OCI-LY1 (cell line): ENCODE results near the gene CSF3R.

Experiments
- H2AFZ ChIP-seq: fragments of 200-600 bp; sonication (generic), shearing (Covaris generic); 2 replicates; pipeline ENCODE4 v1.6.0; 2014; ENCODE audit warnings: antibody characterized with exemption, mild to moderate bottlenecking, low read length
- H3F3A ChIP-seq: fragments of 200-600 bp; sonication (generic), shearing (Covaris generic); 2 replicates; pipeline ENCODE4 v1.6.0; 2014; ENCODE audit warnings: mild to moderate bottlenecking, antibody characterized with exemption, low read length, moderate library complexity; ENCODE audit not compliant: insufficient read depth
- H3K27ac ChIP-seq: fragments of 200-600 bp; sonication (generic); 2 replicates; pipeline ENCODE4 v1.5.1; 2014; ENCODE audit warnings: low read length, mixed run types, mild to moderate bottlenecking, low read depth; ENCODE audit not compliant: poor library complexity, severe bottlenecking
- H3K27me3 ChIP-seq: fragments of 200-600 bp; sonication (generic); 2 replicates; pipeline ENCODE4 v1.6.0; 2014; ENCODE audit warnings: antibody characterized with exemption, mild to moderate bottlenecking, low read length, moderate library complexity; ENCODE audit not compliant: insufficient read depth
- H3K36me3 ChIP-seq: fragments of 200-600 bp; sonication (generic); 2 replicates; pipeline ENCODE4 v1.6.1; 2014; ENCODE audit warnings: mild to moderate bottlenecking, antibody characterized with exemption, low read length, moderate library complexity, mixed read lengths; ENCODE audit not compliant: insufficient read depth
- H3K4me1 ChIP-seq: fragments of 200-600 bp; sonication (generic); 2 replicates; pipeline ENCODE4 v1.5.1; 2014; ENCODE audit warnings: mild to moderate bottlenecking, low read length, moderate library complexity; ENCODE audit not compliant: insufficient read depth, severe bottlenecking
- H3K4me2 ChIP-seq: fragments of 200-600 bp; sonication (generic), shearing (Covaris generic); 2 replicates; pipeline ENCODE4 v1.6.1; 2014; ENCODE audit warnings: low read length
- H3K4me3 ChIP-seq: fragments of 200-600 bp; sonication (generic); 2 replicates; pipeline ENCODE4 v1.5.1; 2014; ENCODE audit warnings: low read length, low read depth, mild to moderate bottlenecking, mixed read lengths; ENCODE audit not compliant: poor library complexity, severe bottlenecking
- H3K79me2 ChIP-seq: fragments of 200-600 bp; shearing (Covaris generic); 2 replicates; pipeline ENCODE4 v1.6.1; 2016; ENCODE audit warnings: mixed run types, low read length, mixed read lengths; ENCODE audit not compliant: insufficient read depth
- H3K9ac ChIP-seq: fragments of 200-600 bp; sonication (generic), shearing (Covaris generic); 2 replicates; pipeline ENCODE4 v1.6.1; 2014; ENCODE audit warnings: mild to moderate bottlenecking, low read length, mixed read lengths
- H3K9me2 ChIP-seq: fragments of 200-600 bp; sonication (generic), shearing (Covaris generic); 2 replicates; pipeline ENCODE4 v1.6.1; 2014; ENCODE audit warnings: low read depth, mild to moderate bottlenecking, low read length, mixed read lengths
- H3K9me3 ChIP-seq: fragments of 200-600 bp; shearing (Covaris generic); 2 replicates; pipeline ENCODE4 v1.6.1; 2014; ENCODE audit warnings: low read length, mixed read lengths
- H4K20me1 ChIP-seq: fragments of 200-600 bp; sonication (generic), shearing (Covaris generic); 2 replicates; pipeline ENCODE4 v1.6.0; 2016; ENCODE audit warnings: mild to moderate bottlenecking, low read length; ENCODE audit not compliant: insufficient read depth
- CTCF ChIP-seq: fragments of 200-600 bp; sonication (generic), shearing (Covaris generic); IDR thresholded peaks from 2 replicates; pipeline ENCODE4 v1.5.1; 2017; ENCODE audit warnings: mild to moderate bottlenecking, antibody characterized with exemption, low read length, moderate library complexity, mixed read lengths
- EZH2 ChIP-seq: fragments of 200-600 bp; sonication (generic), shearing (Covaris generic); IDR thresholded peaks from 2 replicates; pipeline ENCODE4 v1.8.0; 2017; ENCODE audit warnings: borderline replicate concordance, mixed run types, mild to moderate bottlenecking, antibody characterized with exemption, low read length, moderate library complexity, mixed read lengths

The CSF3R gene

GRCh38 chr1:36455386-36455785 is 27.3 kb downstream of the CSF3R start:
- no peaks in the 10 kb centered on the region for H3K79me2 ChIP-seq
- H3K9me3 ChIP-seq, result no peaks in the 10 kb centered on the region
- H3K27me3 ChIP-seq, result no peaks in the 10 kb centered on the region
- no peak overlapping the region for H2AFZ ChIP-seq
- no peak overlapping the region for H3K4me3 ChIP-seq
- no peak for TF ChIP-seq CTCF
- TF ChIP-seq EZH2, result no peak
- H3K27ac ChIP-seq, result no peak overlapping the region
- no peaks in the 10 kb centered on the region for H3F3A ChIP-seq
- H3K36me3 ChIP-seq, result peaks cover 58% of the 10 kb centered on the region
- H3K9me2 ChIP-seq, result no peaks in the 10 kb centered on the region
- no peaks in the 10 kb centered on the region for H4K20me1 ChIP-seq
- no peak overlapping the region for H3K4me2 ChIP-seq
- no peak overlapping the region for H3K9ac ChIP-seq
- peaks cover 8% of the 10 kb centered on the region for H3K4me1 ChIP-seq

- Histone ChIP-seq H3K4me2 (no peak overlapping the region), H3K9me3 (no peaks in the 10 kb centered on the region), H3K36me3 (peaks cover 45% of the 10 kb centered on the region), H3K27ac (no peak overlapping the region), H3K4me1 (peaks cover 13% of the 10 kb centered on the region), H3K27me3 (no peaks in the 10 kb centered on the region), H2AFZ (no peak overlapping the region), H3K4me3 (no peak overlapping the region), H3K79me2 (no peaks in the 10 kb centered on the region), H4K20me1 (no peaks in the 10 kb centered on the region), H3F3A (no peaks in the 10 kb centered on the region), H3K9ac (no peak overlapping the region), H3K9me2 (no peaks in the 10 kb centered on the region)
- no peak for TF ChIP-seq EZH2
- no peak for TF ChIP-seq CTCF
These were observed 28.9 kb downstream of the CSF3R start for GRCh38 chr1:36453600-36454388.

GRCh38 chr1:36453051-36453450 is 29.7 kb downstream of the CSF3R start:
- no peak overlapping the region for H2AFZ ChIP-seq
- peaks cover 13% of the 10 kb centered on the region for H3K4me1 ChIP-seq
- no peaks in the 10 kb centered on the region for H3F3A ChIP-seq
- no peak overlapping the region for H3K4me3 ChIP-seq
- no peak overlapping the region for H3K27ac ChIP-seq
- H3K9me2 ChIP-seq, result no peaks in the 10 kb centered on the region
- peaks cover 38% of the 10 kb centered on the region for H3K36me3 ChIP-seq
- no peaks in the 10 kb centered on the region for H3K79me2 ChIP-seq
- TF ChIP-seq EZH2 (no peak), CTCF (no peak)
- H3K9me3 ChIP-seq, result no peaks in the 10 kb centered on the region
- H3K4me2 ChIP-seq, result no peak overlapping the region
- peaks cover 3% of the 10 kb centered on the region; the same call in 1 of the 2 replicates for H3K27me3 ChIP-seq
- no peak overlapping the region for H3K9ac ChIP-seq
- H4K20me1 ChIP-seq, result no peaks in the 10 kb centered on the region
